MCF 10A (cell line): Measurements from ENCODE around the gene COL4A4. TPM values are rescaled to one million over a fixed set of nuclear protein-coding genes. Genes with fewer than 3 reads are reported as not detected.

Experiments used
- BruUV-seq: library from RNA; stranded (reverse); fragments of 400-500 nt; replicated peaks from 2 replicates; lab custom pipeline; 2021; lab: Mats Ljungman, UMichigan
- CTCF ChIA-PET: fragments of 300-600 bp; sonication (Branson Sonifier 250); formaldehyde crosslinking; extraction: SDS; loops from one replicate; lab custom pipeline; 2021; ENCODE audit warnings: antibody characterized with exemption, inconsistent platforms; lab: Yijun Ruan, JAX
- POLR2A ChIA-PET: fragments of 300-600, 350-650 bp; sonication (Branson Sonifier 250); formaldehyde crosslinking; extraction: SDS; loops from one replicate; lab custom pipeline; 2020; ENCODE audit warnings: antibody characterized with exemption, inconsistent platforms; lab: Yijun Ruan, JAX
- DNase-seq: peaks from one replicate; pipeline ENCODE4 v3.0.0-alpha.2; 2018; ENCODE audit not compliant: unreplicated experiment
- H3K27ac Mint-ChIP-seq: one replicate; pipeline ENCODE4 v1.8.0; 2022; ENCODE audit warnings: mild to moderate bottlenecking, low read depth, mixed read lengths; ENCODE audit not compliant: unreplicated experiment
- H3K27me3 Mint-ChIP-seq: one replicate; pipeline ENCODE4 v1.8.0; 2022; ENCODE audit warnings: mixed read lengths; ENCODE audit not compliant: insufficient read depth, unreplicated experiment
- H3K36me3 Mint-ChIP-seq: one replicate; pipeline ENCODE4 v1.8.0; 2022; ENCODE audit warnings: mild to moderate bottlenecking, moderate library complexity, mixed read lengths; ENCODE audit not compliant: insufficient read depth, unreplicated experiment
- H3K4me1 Mint-ChIP-seq: one replicate; pipeline ENCODE4 v1.8.0; 2022; ENCODE audit warnings: mixed read lengths; ENCODE audit not compliant: insufficient read depth, unreplicated experiment
- H3K4me3 Mint-ChIP-seq: one replicate; pipeline ENCODE4 v1.8.0; 2022; ENCODE audit warnings: mild to moderate bottlenecking, moderate library complexity, mixed read lengths; ENCODE audit not compliant: unreplicated experiment
- H3K9me3 Mint-ChIP-seq: one replicate; pipeline ENCODE4 v1.8.0; 2022; ENCODE audit warnings: mixed read lengths; ENCODE audit not compliant: unreplicated experiment
- intact Hi-C: fragments of 100-400 bp; cut with micrococcal nuclease; formaldehyde crosslinking; loops from 2 replicates; pipeline ENCODE4 v1.14.1; 2022
- total RNA-seq: library from RNA; stranded (reverse); gene quantifications from 2 replicates; pipeline ENCODE4 v1.2.3, GENCODE V29; 2022
- TF ChIP-seq, protein P1 (sequence below): fragments of 200-600 bp; IDR thresholded peaks from one replicate; pipeline ENCODE4 v1.8.0; 2022; ENCODE audit warnings: antibody characterized with exemption, mild to moderate bottlenecking; ENCODE audit not compliant: unreplicated experiment

COL4A4 gene
- total RNA-seq, 1 experiment from 2014 or later, result 0.30 TPM

DNA sequence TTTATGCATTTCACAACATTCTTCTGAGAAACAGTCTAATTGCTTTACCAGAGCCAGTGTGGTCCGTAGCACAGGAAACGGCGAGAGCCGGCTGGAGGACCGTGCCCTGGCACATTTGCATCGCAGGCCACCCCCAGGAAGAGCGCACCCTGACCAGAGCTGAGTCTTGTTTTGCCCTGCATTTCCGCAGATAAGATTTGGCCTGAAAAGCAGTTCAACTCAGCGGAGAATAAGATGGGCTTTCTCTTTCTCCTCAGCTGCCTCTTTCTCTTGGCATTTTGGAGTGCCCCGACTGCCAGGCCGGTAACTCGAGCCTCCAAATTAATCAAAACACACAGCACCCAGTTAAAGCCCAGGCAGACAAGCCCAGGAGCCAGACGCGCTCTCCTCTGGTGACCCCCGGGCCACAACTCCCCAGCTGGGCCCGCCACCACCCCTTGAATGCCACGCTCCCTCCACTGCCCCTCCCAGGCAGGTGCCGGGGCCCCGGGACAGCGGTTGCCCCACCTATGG, 464 bp downstream of the COL4A4 start:
- Mint-ChIP-seq H3K9me3 (peaks cover 6% of the 10 kb centered on the region), H3K27ac (no peak overlapping the region), H3K4me3 (peak overlapping the region; percentile 71), H3K36me3 (no peaks in the 10 kb centered on the region), H3K4me1 (no peaks in the 10 kb centered on the region), H3K27me3 (peaks cover 48% of the 10 kb centered on the region)
- POLR2A ChIA-PET, result no interaction called here
- DNase-seq, result peak; percentile 16
- no TSS peak for BruUV-seq
- TF ChIP-seq, protein P1, sequence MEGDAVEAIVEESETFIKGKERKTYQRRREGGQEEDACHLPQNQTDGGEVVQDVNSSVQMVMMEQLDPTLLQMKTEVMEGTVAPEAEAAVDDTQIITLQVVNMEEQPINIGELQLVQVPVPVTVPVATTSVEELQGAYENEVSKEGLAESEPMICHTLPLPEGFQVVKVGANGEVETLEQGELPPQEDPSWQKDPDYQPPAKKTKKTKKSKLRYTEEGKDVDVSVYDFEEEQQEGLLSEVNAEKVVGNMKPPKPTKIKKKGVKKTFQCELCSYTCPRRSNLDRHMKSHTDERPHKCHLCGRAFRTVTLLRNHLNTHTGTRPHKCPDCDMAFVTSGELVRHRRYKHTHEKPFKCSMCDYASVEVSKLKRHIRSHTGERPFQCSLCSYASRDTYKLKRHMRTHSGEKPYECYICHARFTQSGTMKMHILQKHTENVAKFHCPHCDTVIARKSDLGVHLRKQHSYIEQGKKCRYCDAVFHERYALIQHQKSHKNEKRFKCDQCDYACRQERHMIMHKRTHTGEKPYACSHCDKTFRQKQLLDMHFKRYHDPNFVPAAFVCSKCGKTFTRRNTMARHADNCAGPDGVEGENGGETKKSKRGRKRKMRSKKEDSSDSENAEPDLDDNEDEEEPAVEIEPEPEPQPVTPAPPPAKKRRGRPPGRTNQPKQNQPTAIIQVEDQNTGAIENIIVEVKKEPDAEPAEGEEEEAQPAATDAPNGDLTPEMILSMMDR, result no peak
- CTCF ChIA-PET, result interaction anchor here (0.6 to 3.5 kb wide), 3 partner anchors 13 to 1561 kb away, joined by 3 to 15 read pairs (median 3); no protein-coding TSS in a partner anchor
- intact Hi-C loops, result no loop called here

DNA sequence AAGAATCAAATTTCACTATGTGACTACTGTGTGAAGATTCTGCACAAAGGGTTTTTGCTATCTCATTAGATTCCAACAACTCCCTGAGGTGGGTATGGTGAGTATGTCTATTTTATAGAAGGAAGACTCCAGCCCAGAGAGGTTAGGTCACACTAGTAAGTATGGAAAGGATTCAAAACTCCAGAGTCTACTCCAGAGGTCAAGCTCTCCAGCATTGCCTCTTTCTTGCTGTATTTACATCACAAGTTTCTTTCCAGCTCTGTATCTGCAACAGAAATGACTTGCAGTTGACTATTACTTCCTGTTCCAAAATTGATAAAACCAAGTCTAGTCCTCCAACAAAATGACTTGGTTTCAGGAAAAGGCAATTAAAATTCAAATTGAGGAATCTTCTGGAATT, 2.1 kb downstream of the COL4A4 start:
- Mint-ChIP-seq H3K27me3 (peaks cover 52% of the 10 kb centered on the region), H3K27ac (no peak overlapping the region)
- intact Hi-C loops, result no loop called here

DNA sequence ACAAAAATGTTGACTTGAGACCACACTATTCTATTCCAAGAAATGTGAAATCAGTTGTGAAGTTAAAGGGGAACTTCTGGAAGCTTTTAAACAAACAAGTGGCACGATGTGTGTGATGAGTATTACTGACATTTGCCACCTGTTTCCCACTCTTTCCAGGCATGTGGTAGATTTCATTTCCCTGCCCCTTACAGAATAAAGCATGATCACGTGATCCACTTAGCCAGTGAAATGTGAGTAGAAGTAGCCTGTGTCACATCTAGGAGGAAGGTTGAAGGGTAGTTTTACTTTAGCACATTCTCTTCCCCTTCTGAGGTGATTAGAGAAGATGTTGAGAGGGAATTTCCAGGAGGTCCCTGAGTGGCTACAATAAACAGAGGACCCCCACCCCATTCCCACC, 3.8 kb downstream of the COL4A4 start:
- no peak for DNase-seq
- no peaks in the 10 kb centered on the region for H3K9me3 Mint-ChIP-seq
- H3K4me1 Mint-ChIP-seq, result no peaks in the 10 kb centered on the region
- CTCF ChIA-PET, result interaction anchor here (0.6 to 1.0 kb wide), 2 partner anchors 28 to 78 kb away, joined by 3 to 4 read pairs; no protein-coding TSS in a partner anchor
- BruUV-seq, result no TSS peak
- intact Hi-C loops, result no loop called here
- peaks cover 51% of the 10 kb centered on the region for H3K27me3 Mint-ChIP-seq
- no peak overlapping the region for H3K4me3 Mint-ChIP-seq
- POLR2A ChIA-PET, result no interaction called here
- H3K36me3 Mint-ChIP-seq, result no peaks in the 10 kb centered on the region
- TF ChIP-seq, protein P1, result no peak
- no peak overlapping the region for H3K27ac Mint-ChIP-seq

More for the DNA sequence above, 2.1 kb downstream of the COL4A4 start:
- no peak overlapping the region for H3K4me3 Mint-ChIP-seq
- TF ChIP-seq, protein P1, result no peak
- ChIA-PET CTCF (interaction anchor here (3.5 kb wide), 1 partner anchor 76 kb away, joined by 15 read pairs; no protein-coding TSS in a partner anchor), POLR2A (interaction anchor here (1.0 kb wide), 1 partner anchor 9 kb away, joined by 3 read pairs; no protein-coding TSS in a partner anchor)
- H3K36me3 Mint-ChIP-seq, result no peaks in the 10 kb centered on the region
- no peaks in the 10 kb centered on the region for H3K4me1 Mint-ChIP-seq
- BruUV-seq, result no TSS peak
- peaks cover 6% of the 10 kb centered on the region for H3K9me3 Mint-ChIP-seq
- DNase-seq, result no peak

DNA sequence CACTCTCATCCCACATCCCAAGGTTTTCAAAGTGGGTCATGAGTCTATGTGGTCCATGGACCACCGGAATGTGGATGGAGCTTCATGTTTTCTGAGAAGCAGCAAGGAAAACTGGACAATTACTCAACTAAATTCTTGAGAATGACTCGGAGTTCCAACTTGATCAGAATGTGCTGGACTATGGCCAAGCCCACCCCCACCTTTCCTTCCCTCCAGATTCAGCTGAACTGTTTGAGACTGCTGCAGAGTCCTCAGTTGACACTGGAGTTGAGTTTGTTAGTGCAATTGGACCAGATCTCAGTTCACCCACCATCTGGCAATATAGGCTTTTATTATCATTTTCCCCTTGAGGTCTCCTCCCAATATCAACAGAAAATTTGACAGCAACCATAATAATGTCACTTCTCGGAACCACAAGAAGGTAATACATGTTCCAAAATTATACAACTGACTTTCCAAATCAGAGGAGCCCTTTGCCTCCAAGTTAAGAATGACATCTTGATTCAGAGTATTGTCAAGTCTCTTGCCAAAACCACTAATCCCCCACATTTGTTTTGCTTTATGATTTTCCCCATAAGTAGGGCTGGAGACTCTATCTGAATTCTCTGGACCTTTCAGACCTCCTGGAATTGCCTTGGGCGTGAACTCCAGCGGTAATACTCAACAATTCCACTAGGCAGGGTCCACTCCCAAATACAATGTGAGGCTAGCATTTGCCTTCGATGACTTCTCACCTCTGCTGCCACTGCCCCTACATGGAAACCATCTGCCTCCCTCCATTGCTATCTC, 8.8 kb downstream of the COL4A4 start:
- Mint-ChIP-seq H3K9me3 (no peaks in the 10 kb centered on the region), H3K27ac (no peak overlapping the region), H3K27me3 (peaks cover 39% of the 10 kb centered on the region), H3K4me1 (peaks cover 6% of the 10 kb centered on the region), H3K36me3 (no peaks in the 10 kb centered on the region), H3K4me3 (no peak overlapping the region)
- no TSS peak for BruUV-seq
- TF ChIP-seq, protein P1, result no peak
- intact Hi-C loops, result no loop called here
- ChIA-PET POLR2A (no interaction called here), CTCF (interaction anchor here (0.6 to 1.4 kb wide), 3 partner anchors 19 to 83 kb away, joined by 3 to 4 read pairs (median 4); no protein-coding TSS in a partner anchor)
- DNase-seq, result no peak
